ENCODE data around the gene TMEM272. TPM values are rescaled to one million over a fixed set of nuclear protein-coding genes. Genes with fewer than 3 reads are reported as not detected.

The TMEM272 gene
- total and polyA plus RNA-seq, 9 of the 15 experiments (the other 6 are each of a cell fraction or from before 2014, with no cell fraction given) = 0.04 to 0.16 (median 0.06) TPM; not detected in 2

GRCh38 chr13:51804295-51805172 lies 40.4 kb downstream of the TMEM272 start (continued):
- TF ChIP-seq ZNF3 (CRISPR knock-in tag; IDR thresholded peaks at IDR 0.05) (no peak), SPI1 (IDR thresholded peaks at IDR 0.05; ENCODE audit: borderline replicate concordance, low read depth, low read length) (no peak), MLX (CRISPR knock-in tag; conservative IDR thresholded peaks at IDR 0.05) (no peak), ETV1 (tag; conservative IDR thresholded peaks at IDR 0.05; ENCODE audit: low read depth) (no peak)

- Histone ChIP-seq H2AFZ (ENCODE audit: low read depth, low read length) (peak within 1 kb of the TSS; percentile 88), H3K27me3 (ENCODE audit: control insufficient read depth in 2 of 2, insufficient read depth in 2 of 2, low read length in 2 of 2) (peaks cover 0 to 5% of the 10 kb centered on the region in 2 experiments; a peak in 2 of 5 replicates), H3K4me1 (replicated peaks in 1 of 2; ENCODE audit: control insufficient read depth in 2 of 2, insufficient read depth in 2 of 2, low read length in 2 of 2) (peaks cover 18 to 27% of the 10 kb centered on the region in 2 experiments; a peak in 4 of 5 replicates), H3K36me3 (ENCODE audit: control insufficient read depth, insufficient read depth, low read length) (no peaks in the 10 kb centered on the region), H3K9ac (ENCODE audit: insufficient read depth in 1 of 2, low read depth in 2 of 2, low read length in 2 of 2) (peak within 1 kb of the TSS; percentile 96 to 97), H3K27ac (ENCODE audit: extremely low read depth, low read depth, low read length) (peak within 1 kb of the TSS; percentile 95), H3K9me3 (replicated peaks; ENCODE audit: control insufficient read depth, insufficient read depth, low read depth, low read length) (no peaks in the 10 kb centered on the region), H3K4me2 (ENCODE audit: insufficient read depth, low read length) (peak within 1 kb of the TSS; percentile 90), H3K79me2 (ENCODE audit: control insufficient read depth, insufficient read depth, low read length) (peaks cover 7% of the 10 kb centered on the region; the same call in 1 of the 3 replicates), H3K4me3 (peak within 1 kb of the TSS; percentile 74), H3K9me1 (ENCODE audit: control insufficient read depth, insufficient read depth, low read length) (no peaks in the 10 kb centered on the region), H4K20me1 (replicated peaks; ENCODE audit: control insufficient read depth, insufficient read depth, low read length) (no peaks in the 10 kb centered on the region)
- no TSS peak for BruUV-seq (replicated peaks)
- ChIA-PET CTCF (ENCODE audit: low intra/inter-chr PET ratio) (no interaction called here), POLR2A (interaction anchor here (0.5 to 0.8 kb wide), 4 partner anchors 10 to 349 kb away, joined by 3 read pairs; no protein-coding TSS in a partner anchor)
- under 1% methylated on average over 28 of the region's 91 CpGs for WGBS (ENCODE audit: insufficient coverage, low coverage, missing lambda C conversion rate)
- ATAC-seq (peak; percentile 94), DNase-seq (ENCODE audit: extremely low read depth in 1 of 4, low spot score in 3 of 4) (peak; percentile 89 to 93 (median 91)), FAIRE-seq (peak; percentile 95)
- in situ Hi-C loops (cut with MboI) = no loop called here
- intact Hi-C loops (cut with micrococcal nuclease) = no loop called here
- peak; percentile 47; the same call in 1 of the 2 replicates for TF ChIP-seq STAT5A (IDR thresholded peaks at IDR 0.05; ENCODE audit: borderline replicate concordance, low read length)
- peak in 1 of 2 experiments; percentile 60; a peak in 2 of 4 replicates for TF ChIP-seq ZMIZ1 (IDR thresholded peaks at IDR 0.05; ENCODE audit: low read depth in 2 of 2, low read length in 2 of 2)
- TF ChIP-seq SOX6 (IDR thresholded peaks at IDR 0.05) = peak; percentile 56; the same call in 1 of the 2 replicates
- peak; percentile 47; the same call in 1 of the 2 replicates for TF ChIP-seq CEBPG (CRISPR knock-in tag; IDR thresholded peaks at IDR 0.05)
- TF ChIP-seq CEBPG (tag; conservative IDR thresholded peaks at IDR 0.05 in 1 of 2, IDR thresholded peaks at IDR 0.05 in 1 of 2) = peak; percentile 33 to 59; a peak in 3 of 4 replicates
Measured at GRCh38 chr13:51803422-51804294, 41.3 kb downstream of the TMEM272 start, which contains the start of gene DHRS12. DHRS12 (minus strand) TSS chr13:51804163; CDS start chr13:51799659, 4,504 bp downstream.
